Measurements from ENCODE around the gene TRAPPC14.

The TRAPPC14 gene

DNA sequence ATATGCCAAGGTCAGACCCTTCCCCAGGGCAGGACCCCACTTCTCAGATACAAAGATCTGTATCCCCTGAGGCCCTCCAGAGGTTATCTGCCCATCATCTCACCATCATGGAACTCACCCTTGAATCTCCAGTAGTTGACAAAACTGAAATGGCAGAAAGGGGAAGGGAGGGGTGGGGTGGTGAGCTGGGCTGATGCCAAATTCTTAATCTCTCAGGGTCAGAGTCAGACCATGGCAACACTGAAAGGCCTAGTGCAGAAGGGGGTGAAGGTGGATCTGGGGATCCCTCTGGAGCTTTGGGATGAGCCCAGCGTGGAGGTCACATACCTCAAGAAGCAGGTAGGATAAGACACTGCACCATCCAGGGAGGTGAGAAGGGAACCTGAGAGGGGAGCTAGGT, 36.0 kb downstream of the TRAPPC14 start:
- peak; percentile 20 for DNase-seq

DNA sequence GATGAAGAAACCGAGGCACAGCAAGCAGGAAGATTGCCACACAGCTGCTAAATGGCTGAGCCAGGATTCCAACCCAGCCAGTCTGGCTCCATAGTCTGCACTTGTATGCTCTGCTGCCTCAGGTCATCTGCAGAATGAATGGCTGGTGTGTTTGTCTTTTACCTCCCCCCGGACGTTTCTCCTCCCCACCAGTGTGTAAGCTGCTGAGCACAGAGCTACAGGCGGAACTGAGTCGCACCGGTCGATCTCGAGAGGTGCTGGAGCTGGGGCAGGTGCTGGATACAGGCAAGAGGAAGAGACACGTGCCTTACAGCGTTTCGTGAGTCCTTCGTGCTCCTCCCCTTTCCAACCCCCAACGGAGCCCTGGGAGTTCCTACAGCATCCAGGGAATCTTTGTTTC, 36.5 kb downstream of the TRAPPC14 start:
- DNase-seq, result no peak

DNA sequence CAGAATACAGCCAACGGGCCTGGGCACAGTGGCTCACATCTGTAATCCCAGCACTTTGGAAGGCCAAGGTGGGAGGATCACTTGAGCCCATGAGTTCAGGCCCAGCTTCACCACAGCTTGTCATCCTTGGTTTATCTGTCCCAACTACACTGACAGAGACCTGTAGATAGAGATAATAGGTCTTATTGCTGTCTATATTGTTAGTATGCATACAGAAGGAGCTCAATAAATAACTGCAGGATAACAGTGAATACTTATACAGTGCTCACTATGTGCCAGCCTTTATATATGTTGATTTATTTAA, 37.8 kb downstream of the TRAPPC14 start:
- no peak for DNase-seq

DNA sequence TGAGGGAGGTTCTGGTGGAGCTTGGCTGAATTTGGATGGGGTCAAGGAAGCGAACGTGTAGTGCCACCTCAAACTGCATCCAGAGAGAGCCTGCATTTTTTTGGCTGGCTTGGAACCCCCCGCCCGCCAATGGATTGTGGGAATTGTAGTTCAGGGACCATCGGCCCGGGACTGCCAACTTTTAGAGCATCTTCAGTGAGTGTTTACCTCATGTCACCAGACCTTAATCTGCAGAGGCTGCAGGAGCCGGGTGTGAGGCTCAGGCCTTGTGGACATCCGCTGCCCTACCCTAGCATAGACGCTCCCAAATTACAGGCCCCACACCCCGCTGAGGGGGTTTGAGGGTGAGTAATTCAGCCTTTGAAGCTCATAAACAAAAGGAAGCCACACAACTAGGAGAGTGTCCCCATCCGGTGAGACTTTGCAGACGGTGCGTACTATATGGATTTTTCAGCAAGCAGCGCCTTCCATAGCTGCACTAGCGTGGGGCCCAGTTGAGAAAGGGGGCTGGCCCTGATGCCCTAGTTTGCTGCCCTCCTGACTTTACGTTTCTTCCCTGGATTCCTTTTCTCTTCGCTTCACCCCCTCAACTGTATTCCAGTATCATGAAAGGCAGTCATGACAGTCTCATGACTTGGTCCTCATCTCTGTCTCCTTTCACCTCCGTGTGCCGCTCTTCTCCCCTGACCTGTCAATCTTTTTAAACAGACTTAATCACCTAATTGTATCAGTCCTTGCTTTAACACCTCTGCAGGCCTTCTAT, 38.4 kb downstream of the TRAPPC14 start:
- DNase-seq, result peak; percentile 86

DNA sequence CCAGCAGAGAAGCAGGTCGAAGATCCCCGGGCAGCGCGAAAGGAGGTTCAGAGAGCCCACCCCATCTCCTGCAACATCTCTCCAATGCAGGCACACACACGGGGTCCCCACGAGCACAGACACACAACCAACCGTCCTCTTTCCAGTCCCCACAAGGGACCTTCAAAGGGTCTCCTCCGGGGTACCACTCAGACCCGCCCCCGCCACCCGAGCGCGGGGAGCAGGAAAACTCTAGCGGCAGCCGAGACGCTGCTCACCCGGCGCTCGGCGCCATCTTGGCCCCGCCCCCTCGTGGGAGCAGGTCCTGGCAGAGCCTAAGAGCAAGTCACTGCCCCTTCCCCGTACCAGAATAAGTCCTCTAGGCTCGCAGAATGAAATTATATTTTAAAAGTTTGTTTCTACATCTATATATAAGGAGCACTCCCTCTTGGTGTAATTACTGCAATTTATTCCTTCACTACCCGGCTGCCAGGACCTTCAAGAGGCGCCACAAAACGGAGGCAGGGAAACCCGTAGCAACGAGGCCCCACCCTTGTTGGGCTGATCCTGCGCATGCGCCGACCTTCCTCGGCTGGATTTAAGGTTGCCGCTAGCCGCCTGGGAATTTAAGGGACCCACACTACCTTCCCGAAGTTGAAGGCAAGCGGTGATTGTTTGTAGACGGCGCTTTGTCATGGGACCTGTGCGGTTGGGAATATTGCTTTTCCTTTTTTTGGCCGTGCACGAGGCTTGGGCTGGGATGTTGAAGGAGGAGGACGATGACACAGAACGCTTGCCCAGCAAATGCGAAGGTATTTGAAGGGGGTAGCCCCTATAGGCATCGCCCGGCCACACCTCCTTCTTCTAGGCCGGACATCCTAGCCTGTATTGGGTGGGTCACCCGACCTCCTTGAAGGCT, 39.2 kb downstream of the TRAPPC14 start, which contains the start of the genes CNPY4 and TAF6:
TSS of gene CNPY4 (plus strand) at position 563 of the 898 bp plus-strand sequence. CDS start at position 674, 111 bp downstream.
TSS of gene TAF6 (minus strand) at position 287 of the 898 bp plus-strand sequence. CDS start 5,149 bp downstream, outside the sequence.
- peak; percentile 97 for DNase-seq

DNA sequence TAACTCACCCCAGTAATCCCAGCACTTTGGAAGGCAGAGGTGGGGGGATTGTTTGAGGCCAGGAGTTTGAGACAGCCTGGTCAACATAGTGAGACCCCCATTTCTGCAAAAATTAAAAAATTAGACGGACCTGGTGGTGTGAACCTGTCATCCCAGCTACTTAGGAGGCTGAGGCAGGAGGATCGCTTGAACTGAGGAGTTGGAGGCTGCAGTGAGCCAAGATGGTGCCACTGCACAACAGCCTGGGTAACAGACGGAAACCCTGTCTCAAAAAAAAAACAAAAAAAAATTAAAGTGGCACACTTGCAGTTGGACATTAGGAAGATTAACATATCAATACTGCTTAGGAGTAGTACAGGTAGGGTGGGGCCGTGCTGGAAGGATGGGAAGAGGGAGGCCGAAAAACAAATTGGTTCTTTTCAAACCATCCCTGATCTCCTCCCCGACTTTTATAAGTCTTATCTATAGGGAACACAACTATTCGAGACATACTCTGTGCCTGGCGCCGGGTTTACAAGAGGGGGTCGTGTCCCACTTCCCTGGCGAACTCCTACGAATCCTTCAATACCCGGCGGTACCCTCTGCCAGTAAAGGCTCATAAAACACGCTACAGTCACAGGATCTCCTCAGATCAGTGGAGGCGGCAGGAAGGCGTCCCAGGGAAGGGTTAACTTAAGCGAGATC, 40.0 kb downstream of the TRAPPC14 start:
- DNase-seq, result no peak

DNA sequence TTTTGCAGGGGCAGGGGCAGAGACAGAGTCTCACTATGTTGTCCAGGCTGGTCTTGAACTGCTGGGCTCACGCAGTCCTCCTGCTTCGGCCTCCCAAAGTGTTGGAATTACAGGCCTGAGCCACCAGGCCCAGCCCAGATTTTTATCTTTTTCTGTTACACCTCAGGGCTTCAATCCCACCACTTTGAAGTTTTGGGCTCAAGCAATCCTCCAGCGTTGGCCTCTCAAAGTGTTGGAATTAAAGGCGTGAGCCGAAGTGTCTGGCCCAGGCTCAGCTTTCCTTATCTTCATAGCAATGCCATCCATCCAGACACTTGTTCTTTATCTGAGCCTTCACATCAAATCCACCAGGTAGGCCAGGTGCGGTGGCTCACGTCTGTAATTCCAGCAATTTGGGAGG, 43.5 kb downstream of the TRAPPC14 start:
- DNase-seq, result no peak

DNA sequence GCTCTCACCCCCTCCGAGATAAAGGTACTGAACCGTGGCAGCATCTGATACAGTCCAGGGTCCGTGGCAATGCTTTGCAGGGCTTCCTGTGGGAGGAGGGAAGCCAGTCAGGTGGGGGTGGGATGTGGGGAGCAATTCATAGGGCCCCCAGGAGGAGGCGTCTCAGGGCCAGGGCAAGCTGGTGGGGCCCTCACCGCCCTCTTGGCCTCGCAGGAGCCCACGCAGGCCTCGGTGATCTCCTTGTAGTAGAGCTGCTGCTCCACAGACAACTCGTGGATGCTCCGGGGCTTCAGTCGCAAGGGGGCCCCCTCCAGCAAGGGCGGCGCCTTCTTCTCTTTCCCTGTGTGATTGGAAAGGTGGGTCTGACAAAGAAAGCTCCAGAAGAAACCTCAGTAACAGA, 46.6 kb downstream of the TRAPPC14 start:
- DNase-seq, result no peak

DNA sequence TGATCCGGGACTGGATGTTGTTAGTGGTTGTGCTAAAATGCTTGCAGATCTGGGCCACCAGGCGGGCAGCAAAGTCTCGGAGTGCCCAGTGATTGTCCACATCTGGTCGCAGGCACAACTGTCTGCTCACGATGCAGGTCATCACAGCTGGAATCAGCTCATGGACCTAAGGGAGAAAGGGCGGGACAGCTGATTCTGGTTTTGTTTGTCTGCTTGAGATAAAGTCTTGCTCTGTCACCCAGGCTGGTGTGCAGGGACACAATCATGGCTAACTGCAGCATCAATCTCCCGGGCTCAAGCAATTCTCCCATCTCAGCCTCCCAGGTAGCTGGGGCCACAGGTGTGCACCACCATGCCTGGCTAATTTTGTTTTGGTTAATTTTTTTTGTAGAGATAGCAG, 47.4 kb downstream of the TRAPPC14 start:
- DNase-seq, result no peak

DNA sequence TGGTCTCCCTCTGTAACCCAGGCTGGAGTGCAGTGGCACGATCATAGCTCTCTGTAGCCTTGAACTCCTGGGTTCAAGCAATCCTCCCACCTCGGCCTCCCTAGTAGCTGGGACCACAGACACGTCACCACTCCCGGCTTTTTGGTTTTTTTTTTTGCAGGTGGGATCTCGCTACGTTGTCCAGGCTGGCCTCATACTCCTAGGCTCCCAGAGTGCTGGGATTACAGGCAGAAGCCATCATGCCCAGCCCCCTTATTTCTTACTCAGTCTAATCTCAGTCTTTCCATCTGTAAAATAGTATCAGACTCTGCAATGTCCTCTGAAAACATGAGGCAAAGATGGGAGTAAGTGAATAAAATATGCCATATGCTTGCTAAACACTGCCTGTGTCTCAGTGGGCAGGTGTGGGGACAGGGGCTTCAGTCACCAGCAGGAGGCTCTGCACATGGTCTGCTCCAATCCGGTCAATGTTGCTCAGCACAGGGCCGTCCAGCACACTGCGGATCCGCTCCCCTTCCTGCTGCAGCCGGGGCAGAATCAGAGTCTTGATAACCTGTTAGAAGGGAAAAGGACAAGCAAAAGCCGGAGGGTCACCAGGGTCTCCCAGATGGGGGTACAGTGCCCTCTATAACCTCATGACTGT, 48.9 kb downstream of the TRAPPC14 start:
- no peak for DNase-seq

DNA sequence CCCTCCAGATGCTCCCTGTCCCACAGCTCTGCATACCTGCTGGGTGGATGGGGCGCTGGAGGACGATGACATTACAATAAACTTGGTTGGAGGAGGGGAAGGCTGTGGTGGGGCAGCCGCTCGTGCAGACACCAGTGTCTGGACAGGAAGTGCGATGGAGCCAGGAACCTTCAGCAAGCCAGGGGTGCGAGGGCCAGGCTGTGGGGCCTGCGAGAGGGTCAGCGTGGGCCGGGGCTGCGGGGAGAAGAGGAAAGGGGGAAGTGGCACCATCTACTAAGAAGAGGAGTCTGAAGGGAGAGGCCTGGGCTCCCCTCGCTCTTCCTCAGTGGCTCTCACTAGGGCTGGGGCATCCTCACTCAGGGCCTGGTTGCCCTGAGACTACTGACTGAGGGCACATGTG, 50.6 kb downstream of the TRAPPC14 start:
- no peak for DNase-seq

DNA sequence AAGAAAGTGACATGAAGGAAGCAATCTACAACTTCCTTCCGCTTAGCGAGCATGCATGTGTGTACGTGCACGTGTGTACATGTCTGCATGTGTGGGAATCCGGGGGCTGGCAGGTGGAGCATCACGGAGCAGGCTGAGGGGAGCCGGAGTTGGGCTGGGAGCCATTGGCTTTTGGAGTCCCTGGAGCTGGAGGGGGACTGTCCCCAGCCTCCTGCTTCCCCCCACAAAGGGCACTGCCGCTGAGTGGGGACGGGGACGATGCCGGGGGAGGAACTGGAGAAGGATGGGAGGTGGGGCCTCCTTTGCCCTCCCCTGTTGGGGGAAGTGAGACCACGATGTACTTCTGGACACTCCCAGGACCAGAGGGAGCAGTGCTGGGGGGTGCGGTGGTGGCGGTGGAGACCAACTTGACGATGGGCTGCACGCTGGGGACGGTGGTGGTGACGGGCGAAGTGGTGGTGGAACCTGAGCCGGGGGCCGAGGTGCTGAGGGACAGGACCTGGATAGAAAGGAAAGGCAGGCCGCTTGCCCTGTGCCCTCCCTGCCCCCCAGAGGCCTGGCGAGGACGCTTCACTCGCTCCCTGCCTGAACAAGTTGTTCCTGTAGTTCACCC, 51.3 kb downstream of the TRAPPC14 start:
- DNase-seq, result no peak

DNA sequence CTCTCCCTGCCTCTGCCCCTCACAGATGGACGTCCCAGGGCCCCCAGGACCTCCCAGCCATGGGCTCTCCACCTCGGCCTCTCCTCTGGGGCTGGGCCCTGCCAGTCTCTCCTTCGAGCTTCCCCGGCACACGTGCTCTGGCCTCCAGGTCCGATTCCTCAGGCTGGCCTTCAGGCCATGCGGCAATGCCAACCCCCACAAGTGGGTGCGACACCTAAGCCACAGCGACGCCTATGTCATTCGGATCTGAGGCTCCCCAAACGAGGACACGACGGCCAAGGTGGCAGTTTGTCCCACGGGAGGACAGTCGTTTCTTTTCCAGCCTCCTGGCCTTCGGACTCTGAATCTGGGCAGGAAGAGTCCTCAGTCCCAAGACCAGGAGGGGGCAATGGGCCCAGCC, 51.9 kb downstream of the TRAPPC14 start:
- no peak for DNase-seq

DNA sequence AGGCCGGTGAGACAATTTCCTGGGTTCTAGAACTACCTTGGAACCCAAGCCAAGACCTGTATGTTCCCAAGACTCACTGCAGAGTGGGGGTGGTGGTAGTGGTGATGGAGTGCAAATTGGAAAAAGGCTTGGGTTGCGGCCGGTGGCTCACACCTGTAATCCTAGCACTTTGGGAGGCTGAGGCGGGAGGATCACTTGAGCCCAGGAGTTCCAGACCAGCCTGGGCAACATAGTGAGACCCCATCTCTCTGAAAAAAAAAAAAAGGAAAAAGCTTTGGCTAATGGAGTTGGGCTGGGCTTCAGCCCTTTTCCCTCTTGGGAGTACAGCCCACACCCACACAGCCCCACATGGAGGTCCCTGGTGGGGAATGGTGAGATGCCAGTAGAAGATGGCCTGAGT, 53.0 kb downstream of the TRAPPC14 start:
- no peak for DNase-seq
